ENCODE results near the gene ZC3H12A.
A peak's percentile ranks its signal among the peaks of the same experiment; 100 is the strongest.
"Not testable (repeated sequence)": the region's sequence is repeated elsewhere in the genome, so short reads cannot be mapped to it uniquely, and the experiment has no call there.

ZC3H12A gene

GRCh38 chr1:37479255-37480124, 5.1 kb downstream of the ZC3H12A start:
- peak; percentile 90 for DNase-seq

- no peak for DNase-seq
Measured at GRCh38 chr1:37480125-37480466, 5.7 kb downstream of the ZC3H12A start.

DNA sequence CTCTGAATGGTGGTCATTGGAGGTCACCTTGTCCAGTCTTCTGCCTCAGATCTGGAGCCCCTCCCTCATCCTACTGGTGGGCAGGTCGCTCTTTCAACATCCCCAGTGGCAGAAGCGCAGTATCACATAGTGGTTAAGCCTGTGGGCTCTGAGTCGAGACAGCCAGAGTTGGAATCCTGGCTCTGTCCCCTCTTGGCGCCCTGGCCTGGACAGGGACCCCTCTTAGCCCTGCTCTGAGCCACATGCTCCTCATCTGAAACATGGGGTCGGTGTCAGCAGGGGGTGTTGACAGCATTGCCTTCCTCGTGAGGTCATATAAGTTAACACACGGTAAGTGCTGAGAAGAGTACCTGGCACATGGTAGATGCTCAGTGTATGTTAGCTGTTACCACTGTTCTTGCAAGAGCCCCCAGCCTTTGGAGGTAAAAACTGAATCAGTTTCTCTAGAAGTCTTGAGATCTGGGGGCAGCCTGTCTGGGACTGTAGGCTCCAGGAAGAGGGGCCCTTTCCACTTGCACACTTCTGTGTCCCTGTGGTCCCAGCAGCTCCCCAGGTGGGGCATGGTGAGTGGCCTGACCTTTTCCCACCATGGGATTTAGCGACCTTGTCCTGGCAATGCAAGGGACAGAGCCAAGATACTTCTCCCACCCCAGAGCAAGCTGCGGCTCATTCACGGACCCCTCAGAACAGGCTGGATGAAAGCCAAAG, 6.4 kb downstream of the ZC3H12A start:
- DNase-seq: no peak

DNA sequence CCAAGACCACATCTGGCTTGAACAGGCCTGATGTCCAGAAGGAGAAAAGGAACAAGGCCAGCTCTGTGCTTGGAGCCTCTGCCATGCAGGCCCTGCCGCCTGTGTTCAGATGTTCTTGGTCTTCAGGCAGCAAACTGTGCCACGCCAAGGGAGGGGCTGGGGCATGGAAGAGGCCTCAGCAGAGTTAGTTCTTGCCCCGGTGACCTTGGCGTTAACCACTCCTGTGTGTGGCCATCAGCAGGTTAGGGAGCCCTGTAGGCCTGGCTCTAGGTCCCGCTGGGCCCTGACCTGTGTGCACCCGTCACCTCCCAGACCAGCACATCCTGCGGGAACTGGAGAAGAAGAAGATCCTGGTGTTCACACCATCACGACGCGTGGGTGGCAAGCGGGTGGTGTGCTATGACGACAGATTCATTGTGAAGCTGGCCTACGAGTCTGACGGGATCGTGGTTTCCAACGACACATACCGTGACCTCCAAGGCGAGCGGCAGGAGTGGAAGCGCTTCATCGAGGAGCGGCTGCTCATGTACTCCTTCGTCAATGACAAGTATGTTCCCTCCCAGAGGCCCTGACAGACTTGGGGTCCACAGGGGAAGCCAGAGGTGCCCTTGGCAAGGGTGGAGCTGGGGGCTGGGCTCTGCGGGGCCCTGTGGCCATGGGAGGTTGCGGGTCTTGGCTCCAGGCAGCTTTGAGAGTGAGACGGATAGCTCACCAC, 7.1 kb downstream of the ZC3H12A start:
- no peak for DNase-seq

DNA sequence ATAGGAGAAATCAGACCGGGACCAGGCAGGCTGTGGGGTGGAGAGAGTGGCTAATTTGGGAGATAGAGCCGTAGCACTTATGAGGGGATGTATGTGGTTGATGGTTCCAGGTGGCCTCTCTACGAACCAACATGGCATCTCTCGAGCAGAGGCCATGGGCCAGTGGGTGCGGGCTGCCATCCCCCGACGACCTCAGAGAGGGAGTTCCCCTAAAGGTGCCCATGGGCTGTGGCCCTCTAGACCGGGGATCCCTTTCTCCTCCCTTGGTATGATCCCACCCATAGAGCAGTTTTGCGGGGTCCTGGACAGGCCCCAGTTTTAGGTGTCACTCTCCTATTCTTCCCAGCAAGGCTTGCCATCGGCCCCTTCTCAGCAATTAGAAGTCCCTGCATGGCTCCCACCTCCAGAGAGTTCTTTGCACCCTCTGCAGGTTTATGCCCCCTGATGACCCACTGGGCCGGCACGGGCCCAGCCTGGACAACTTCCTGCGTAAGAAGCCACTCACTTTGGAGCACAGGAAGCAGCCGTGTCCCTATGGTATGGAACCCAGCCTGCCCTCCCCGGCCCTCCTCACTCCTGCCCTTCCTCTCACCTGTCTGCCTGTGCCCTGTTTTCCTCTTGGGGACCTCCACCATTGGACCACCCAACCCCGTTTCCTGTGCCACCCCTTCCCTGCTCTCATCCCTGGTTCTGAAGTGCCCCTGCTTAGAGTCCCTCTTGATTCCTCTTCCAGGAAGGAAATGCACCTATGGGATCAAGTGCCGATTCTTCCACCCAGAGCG, 7.8 kb downstream of the ZC3H12A start:
- DNase-seq: no peak

DNA sequence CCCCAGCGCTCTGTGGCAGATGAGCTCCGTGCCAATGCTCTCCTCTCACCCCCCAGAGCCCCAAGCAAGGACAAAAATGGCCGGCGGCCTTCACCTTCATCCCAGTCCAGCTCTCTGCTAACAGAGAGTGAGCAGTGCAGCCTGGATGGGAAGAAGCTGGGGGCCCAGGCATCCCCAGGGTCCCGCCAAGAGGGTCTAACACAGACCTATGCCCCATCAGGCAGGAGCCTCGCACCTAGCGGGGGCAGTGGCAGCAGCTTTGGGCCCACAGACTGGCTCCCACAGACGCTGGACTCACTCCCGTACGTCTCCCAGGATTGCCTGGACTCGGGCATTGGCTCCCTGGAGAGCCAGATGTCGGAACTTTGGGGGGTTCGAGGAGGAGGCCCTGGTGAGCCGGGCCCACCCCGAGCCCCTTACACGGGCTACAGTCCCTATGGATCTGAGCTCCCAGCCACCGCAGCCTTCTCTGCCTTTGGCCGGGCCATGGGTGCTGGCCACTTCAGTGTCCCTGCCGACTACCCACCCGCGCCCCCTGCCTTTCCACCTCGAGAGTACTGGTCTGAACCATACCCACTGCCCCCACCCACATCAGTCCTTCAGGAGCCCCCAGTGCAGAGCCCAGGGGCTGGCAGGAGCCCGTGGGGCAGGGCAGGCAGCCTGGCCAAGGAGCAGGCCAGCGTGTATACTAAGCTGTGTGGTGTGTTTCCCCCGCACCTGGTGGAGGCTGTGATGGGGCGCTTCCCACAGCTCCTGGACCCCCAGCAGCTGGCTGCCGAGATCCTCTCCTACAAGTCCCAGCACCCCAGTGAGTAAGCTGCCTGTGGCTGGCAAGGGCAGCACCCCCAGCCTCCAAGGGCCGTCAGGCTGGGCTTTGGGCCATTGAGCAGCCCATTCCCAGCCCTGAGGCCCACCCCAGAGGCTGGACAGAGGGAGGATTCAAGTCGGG, 8.7 kb downstream of the ZC3H12A start:
- DNase-seq: no peak

- no peak for DNase-seq
Measured at GRCh38 chr1:37483785-37484184, 9.4 kb downstream of the ZC3H12A start.

GRCh38 chr1:37484325-37485051, 10.1 kb downstream of the ZC3H12A start:
- no peak for DNase-seq

DNA sequence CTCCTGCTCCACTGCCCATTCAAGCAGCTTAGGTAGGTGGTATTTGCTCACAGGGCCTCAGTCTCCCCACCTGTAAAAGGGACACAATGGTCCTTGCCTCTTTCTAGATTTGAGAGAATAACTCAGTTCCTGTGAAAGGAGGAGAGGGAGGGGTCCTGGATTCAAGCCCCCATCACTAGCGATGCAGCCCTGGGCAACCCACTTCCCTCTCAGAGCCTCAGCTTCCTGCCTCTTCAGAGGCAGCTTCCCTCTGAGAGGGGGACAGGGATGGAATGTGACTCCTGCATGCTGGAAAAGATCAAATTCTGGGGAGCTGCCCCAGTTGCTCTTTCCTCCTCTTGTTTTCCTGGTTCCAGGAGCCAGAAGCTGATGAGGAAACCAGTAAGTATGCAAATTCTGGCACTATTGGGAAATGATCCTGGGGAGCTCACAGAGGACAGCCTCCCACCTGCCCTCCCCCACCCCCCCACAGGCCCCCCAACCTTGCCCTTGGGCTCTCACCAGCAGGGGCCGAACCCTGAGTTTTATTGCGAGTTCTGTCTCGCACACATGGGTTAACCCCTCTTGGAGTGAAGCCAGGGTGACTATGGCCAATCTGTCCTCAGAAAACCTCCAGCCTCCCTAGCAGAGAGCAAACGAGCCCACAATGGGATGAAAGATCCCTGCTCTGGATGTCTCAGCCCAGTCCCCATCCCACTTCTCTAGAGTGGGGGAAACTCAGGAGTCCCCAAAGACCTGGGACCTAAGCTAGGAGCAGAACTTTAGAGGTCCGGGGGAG, 11.7 kb downstream of the ZC3H12A start:
- DNase-seq: no peak

DNA sequence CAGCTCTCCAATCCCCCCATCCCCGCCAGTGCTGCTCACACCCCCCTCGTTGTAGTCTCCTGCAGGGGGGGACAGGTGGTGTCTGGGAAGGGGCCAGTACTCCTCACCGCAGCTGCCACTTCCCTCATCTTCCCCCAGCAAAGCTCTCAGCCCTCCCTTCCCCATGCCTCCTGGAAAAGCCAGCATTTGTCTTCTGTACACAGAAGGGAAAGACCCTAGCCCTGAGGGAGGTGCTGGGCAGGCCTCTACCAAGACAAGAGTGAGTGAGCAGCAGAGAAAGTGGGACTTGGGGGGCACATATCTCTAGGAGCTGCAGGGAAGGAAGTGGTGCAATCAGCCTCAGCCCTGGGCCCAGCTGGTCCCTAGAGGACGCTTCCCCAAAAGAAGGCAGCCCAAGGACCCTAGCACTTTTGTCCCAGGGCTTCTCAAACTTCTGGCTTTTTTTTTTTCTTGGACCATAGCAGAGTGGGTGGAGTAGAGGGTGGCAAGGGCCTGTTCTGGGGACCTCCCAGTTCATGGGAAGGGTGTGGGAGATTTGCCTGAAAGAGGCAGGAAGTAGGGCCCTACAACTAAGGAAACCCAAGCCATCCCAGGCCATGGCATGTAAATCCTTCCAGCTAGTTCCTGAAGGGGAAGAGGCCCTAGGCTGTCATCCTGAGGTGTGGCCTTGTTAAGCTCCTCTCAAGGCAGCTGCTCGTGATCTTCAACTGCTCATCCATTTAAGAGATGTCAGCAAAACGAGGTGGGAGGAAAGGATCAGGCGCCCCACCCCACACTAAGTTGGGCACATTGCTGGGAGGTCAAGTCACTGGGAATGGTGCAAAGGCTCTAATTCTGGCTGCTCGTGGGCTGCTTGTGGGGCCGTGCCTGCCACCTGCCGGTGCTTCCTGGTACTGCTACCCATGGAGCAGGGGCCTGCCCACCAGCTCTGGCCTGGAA, 12.6 kb downstream of the ZC3H12A start:
- DNase-seq: peak; percentile 65

- no peak for DNase-seq
Measured at GRCh38 chr1:37487619-37487984, 13.2 kb downstream of the ZC3H12A start.

GRCh38 chr1:37493336-37494098, 19.1 kb downstream of the ZC3H12A start:
- DNase-seq: no peak

DNA sequence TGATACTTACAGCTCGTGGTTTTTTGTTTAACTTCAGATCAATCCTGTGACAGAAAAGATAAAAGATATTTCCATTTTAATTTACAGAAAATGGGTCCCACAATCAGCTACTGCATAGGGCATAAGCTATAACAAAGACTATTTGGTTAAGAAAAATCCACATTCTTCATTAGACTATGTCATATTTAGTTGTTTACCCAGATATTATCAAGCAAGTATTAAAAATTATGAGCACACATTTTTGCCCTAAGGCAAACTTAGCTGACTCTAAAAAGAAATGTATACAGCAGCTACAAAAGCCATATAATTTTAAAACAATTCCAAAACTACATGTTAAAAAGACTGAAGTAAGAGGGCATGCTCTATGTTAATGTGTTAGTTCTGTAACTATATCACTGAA, 21.5 kb downstream of the ZC3H12A start:
- DNase-seq: no peak

- DNase-seq: no peak
Measured at GRCh38 chr1:37497832-37498231, 23.5 kb downstream of the ZC3H12A start.

DNA sequence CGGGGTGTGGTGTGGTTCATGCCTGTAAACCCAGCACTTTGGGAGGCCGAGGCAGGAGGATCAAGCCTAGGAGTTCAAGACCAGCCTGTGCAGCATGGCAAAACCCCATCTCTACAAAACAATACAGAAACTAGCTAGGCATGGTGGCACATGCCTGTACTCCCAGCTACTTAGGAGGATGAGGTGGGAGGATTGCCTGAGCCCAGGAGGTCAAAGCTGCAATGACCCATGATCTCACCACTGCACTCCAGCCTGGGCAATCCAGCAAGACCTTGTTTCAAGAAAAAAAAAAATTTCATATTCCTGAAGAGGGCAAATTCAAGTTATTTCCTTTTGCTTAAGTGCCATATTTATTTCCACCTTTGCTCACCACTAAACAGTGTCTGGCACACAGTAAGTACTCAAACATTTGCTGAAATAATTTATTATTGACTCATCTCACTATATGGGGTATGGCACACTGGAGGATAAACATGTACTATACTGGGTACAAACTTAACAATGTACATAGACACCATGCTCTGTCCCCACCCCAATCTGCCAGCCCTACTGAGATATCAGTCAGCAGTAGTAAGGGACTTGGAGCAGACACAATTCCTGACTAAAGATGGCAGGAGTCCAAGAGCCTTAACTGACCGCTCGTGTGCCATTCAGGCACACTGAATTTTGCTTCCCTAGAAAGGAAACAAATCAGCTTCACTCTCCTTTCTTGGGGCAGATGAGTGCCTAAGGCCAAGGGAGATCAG, 24.7 kb downstream of the ZC3H12A start:
- DNase-seq: no peak

GRCh38 chr1:37501661-37502060, 27.3 kb downstream of the ZC3H12A start:
- no peak for DNase-seq

DNA sequence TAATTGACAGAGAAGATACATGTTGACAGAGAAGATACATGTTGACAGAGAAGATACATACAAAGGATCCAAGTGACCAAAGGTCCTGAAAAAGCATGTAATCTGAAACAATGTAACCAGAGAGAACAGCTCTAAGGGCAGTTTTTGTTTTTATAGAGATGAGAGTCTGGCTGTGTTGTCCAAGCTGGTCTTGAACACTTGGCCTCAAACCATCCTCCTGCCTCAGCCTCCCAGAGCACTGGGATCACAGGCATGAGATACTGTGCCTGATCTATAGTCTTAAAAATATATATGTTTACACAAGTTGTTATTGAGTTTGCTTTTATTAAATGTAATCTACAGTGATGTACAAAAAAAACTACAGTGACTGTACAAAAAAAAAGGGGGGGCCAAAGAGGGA, 27.7 kb downstream of the ZC3H12A start:
- no peak for DNase-seq

GRCh38 chr1:37502791-37503190, 28.4 kb downstream of the ZC3H12A start:
- DNase-seq: not testable (repeated sequence)

Measured in activated effector memory CD4-positive, alpha-beta T cell treated with Interleukin-2 at 50 U/mL for 16 hours (primary cell).